K562 (cell line): ENCODE results near the gene UNC13A. TPM values are rescaled to one million over a fixed set of nuclear protein-coding genes. Genes with fewer than 3 reads are reported as not detected.

ENCODE experiments used
- ATAC-seq: fragments of 200-7000 bp; cut with Tn5 transposase; 3 replicates; pipeline ENCODE4 v1.9.1; 2020; ENCODE audit warnings: moderate library complexity
- BruUV-seq: library from RNA; stranded (reverse); fragments of 400-500 nt; replicated peaks from 2 replicates; lab custom pipeline; 2021; lab: Mats Ljungman, UMichigan
- CTCF ChIA-PET: fragments of 300-600 bp; formaldehyde crosslinking; extraction: SDS; loops from one replicate; lab custom pipeline; 2021; ENCODE audit warnings: low intra/inter-chr PET ratio; lab: Yijun Ruan, JAX
- POLR2A ChIA-PET: fragments of 300-600, 350-650 bp; sonication (Branson Sonifier 250); formaldehyde crosslinking; extraction: SDS; loops from one replicate; lab custom pipeline; 2021; ENCODE audit warnings: antibody characterized with exemption, inconsistent platforms; lab: Yijun Ruan, JAX
- DNase-seq, 4 experiments: peaks; one replicate each; pipeline versions ENCODE4 v3.0.0 to v3.0.0-alpha.2; 2011 to 2018; ENCODE audit warnings: low spot score in 3 of 4, mixed read lengths in 3 of 4; ENCODE audit errors: extremely low read depth in 1 of 4
- FAIRE-seq: peaks from 2 replicates; lab custom pipeline; 2011; peaks lifted over from hg19 to GRCh38; lab: Jason Lieb, UNC
- H2AFZ ChIP-seq: 2 replicates; pipeline ENCODE4 v1.6.0; 2011; ENCODE audit warnings: low read depth, low read length, control low read depth, inconsistent platforms
- H3K27ac ChIP-seq: fragments of 200-600 bp; 3 replicates; pipeline ENCODE4 v1.8.0; 2011; ENCODE audit warnings: low read depth, mild to moderate bottlenecking, control low read depth, inconsistent platforms, low read length, moderate library complexity, mixed read lengths; ENCODE audit errors: extremely low read depth
- H3K27me3 ChIP-seq, 2 experiments: fragments of 300-600 bp in 1 of 2; 2 replicates in 1 of 2; 3 replicates in 1 of 2; pipeline versions ENCODE4 v1.6.0 to v1.8.0; 2011; ENCODE audit warnings: inconsistent platforms in 2 of 2, low read length in 2 of 2, mild to moderate bottlenecking in 1 of 2, mixed read lengths in 1 of 2, moderate library complexity in 1 of 2; ENCODE audit not compliant: control insufficient read depth in 2 of 2, insufficient read depth in 2 of 2
- H3K36me3 ChIP-seq: fragments of 300-600 bp; 3 replicates; pipeline ENCODE4 v1.8.0; 2011; ENCODE audit warnings: mild to moderate bottlenecking, low read length, inconsistent platforms; ENCODE audit not compliant: control insufficient read depth, insufficient read depth
- H3K4me1 ChIP-seq, 2 experiments: fragments of 200-600 bp in 1 of 2; replicated peaks in 1 of 2; 2 replicates in 1 of 2; 3 replicates in 1 of 2; pipeline versions ENCODE4 v1.5.1 to v1.8.0; 2011; ENCODE audit warnings: inconsistent platforms in 2 of 2, low read length in 2 of 2, mild to moderate bottlenecking in 1 of 2, mixed read lengths in 1 of 2, moderate library complexity in 1 of 2; ENCODE audit not compliant: control insufficient read depth in 2 of 2, insufficient read depth in 2 of 2
- H3K4me2 ChIP-seq: 2 replicates; pipeline ENCODE4 v1.6.1; 2011; ENCODE audit warnings: low read length, control low read depth, inconsistent platforms, mixed read lengths; ENCODE audit not compliant: insufficient read depth
- H3K4me3 ChIP-seq: fragments of 200-600 bp; sonication (generic), shearing (Covaris generic); 2 replicates; pipeline ENCODE4 v1.5.1; 2016; ENCODE audit warnings: control low read depth, inconsistent platforms
- H3K79me2 ChIP-seq: fragments of 200-600 bp; 3 replicates; pipeline ENCODE4 v1.8.0; 2011; ENCODE audit warnings: low read length, inconsistent platforms; ENCODE audit not compliant: control insufficient read depth, insufficient read depth
- H3K9ac ChIP-seq, 2 experiments: 2 replicates each; pipeline versions ENCODE4 v1.6.0 to v1.6.1; 2011; ENCODE audit warnings: low read depth in 2 of 2, low read length in 2 of 2, control low read depth in 1 of 2, inconsistent platforms in 1 of 2, mild to moderate bottlenecking in 1 of 2, mixed read lengths in 1 of 2; ENCODE audit not compliant: insufficient read depth in 1 of 2
- H3K9me1 ChIP-seq: one replicate; pipeline ENCODE4 v1.6.0; 2011; ENCODE audit warnings: inconsistent platforms, mild to moderate bottlenecking, low read length, moderate library complexity; ENCODE audit not compliant: control insufficient read depth, insufficient read depth
- H3K9me3 ChIP-seq: replicated peaks from 2 replicates; pipeline ENCODE4 v1.5.1; 2011; ENCODE audit warnings: low read depth, low read length, inconsistent platforms; ENCODE audit not compliant: control insufficient read depth, insufficient read depth
- H4K20me1 ChIP-seq: replicated peaks from 2 replicates; pipeline ENCODE4 v1.6.1; 2011; ENCODE audit warnings: low read length, inconsistent platforms, mixed read lengths; ENCODE audit not compliant: control insufficient read depth, insufficient read depth
- BRCA1 ChIP-seq, 2 experiments: fragments of 450-650 bp in 1 of 2; sonication (generic) in 1 of 2; formaldehyde crosslinking in 1 of 2; IDR thresholded peaks; 2 replicates each; pipeline versions ENCODE4 v1.5.0 to v1.6.1; 2017 to 2020; ENCODE audit warnings: mild to moderate bottlenecking in 1 of 2, missing genetic modification reagents in 1 of 2
- ELF4 ChIP-seq: fragments of 450-650 bp; formaldehyde crosslinking; IDR thresholded peaks from 2 replicates; pipeline ENCODE4 v1.4.0; 2022; ENCODE audit warnings: missing genetic modification characterization
- MAFG ChIP-seq: fragments of 450-650 bp; conservative IDR thresholded peaks from 2 replicates; pipeline ENCODE4 v1.6.1; 2016; ENCODE audit warnings: missing genetic modification characterization, missing compliant biosample characterization
- WGBS: fragments of 100-300 bp; shearing (Covaris generic); methylation state at CpG from one replicate; pipeline ENCODE4 v1.1.6; 2016; ENCODE audit warnings: low coverage, mixed read lengths; ENCODE audit not compliant: insufficient coverage; ENCODE audit errors: missing lambda C conversion rate; 5-methylcytosine and 5-hydroxymethylcytosine counted together
- in situ Hi-C: fragments of 300-500 bp; cut with MboI; formaldehyde crosslinking; loops from 4 replicates; pipeline ENCODE4 v1.15.0; 2018; ENCODE audit warnings: inconsistent platforms, mixed read lengths
- intact Hi-C: fragments of 100-400 bp; cut with micrococcal nuclease; formaldehyde crosslinking; loops from 2 replicates; pipeline ENCODE4 v1.14.2; 2022
- polyA plus RNA-seq, 8 experiments: library from polyadenylated mRNA; depleted of rRNA in 4 of 8; stranded (reverse) in 5 of 8; unstranded in 3 of 8; fragments of >200 nt; fragmentation: Nextera tagmentation in 2 of 8; fragmentation: Illumina TruSeq in 1 of 8; extraction: Ambion mirVana in 2 of 8; extraction: Trizol in 1 of 8; gene quantifications; 2 replicates each; pipeline versions ENCODE4 v1.2.1 to v1.2.3, GENCODE V29; 2011 to 2014; ENCODE audit warnings: inconsistent platforms in 1 of 8, missing spikeins in 1 of 8
- total RNA-seq, 7 experiments: library from RNA; depleted of rRNA in 6 of 7; stranded (reverse); fragments of >200 nt in 6 of 7; fragmentation: Illumina TruSeq in 2 of 7; extraction: Trizol in 2 of 7; gene quantifications; 2 replicates each; pipeline versions ENCODE4 v1.2.1 to v1.2.3, GENCODE V29; 2011 to 2021; ENCODE audit warnings: low replicate concordance in 1 of 7

Gene UNC13A
- total and polyA plus RNA-seq, 9 of the 15 experiments (the other 6 are each of a cell fraction or from before 2014, with no cell fraction given) = 0.03 to 1.0 (median 0.25) TPM

DNA sequence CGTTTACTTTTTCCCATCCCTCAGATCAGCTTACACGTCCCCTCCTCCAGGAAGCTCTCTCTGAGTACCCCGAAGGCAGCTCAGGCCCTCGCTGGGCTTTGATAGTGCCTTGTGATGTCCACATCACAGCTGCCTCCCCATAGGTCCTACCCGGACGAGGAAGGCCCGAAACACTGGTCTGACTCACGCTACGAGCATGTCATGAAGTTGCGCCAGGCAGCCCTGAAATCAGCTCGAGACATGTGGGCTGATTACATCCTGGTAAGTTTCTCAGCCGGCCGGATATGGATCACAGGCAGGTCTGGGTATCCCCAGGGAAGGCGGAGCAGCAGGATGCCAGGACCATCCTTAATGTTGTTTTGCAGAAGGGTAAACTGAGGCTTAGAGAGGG lies 128.0 kb downstream of the UNC13A start:
- Histone ChIP-seq H3K27me3 (no peaks in the 10 kb centered on the region), H2AFZ (no peak overlapping the region), H3K27ac (no peak overlapping the region), H3K9me1 (no peaks in the 10 kb centered on the region), H3K36me3 (peaks cover 66% of the 10 kb centered on the region), H3K9ac (no peak overlapping the region; a peak in 1 of 4 replicates), H3K4me2 (no peak overlapping the region), H4K20me1 (no peaks in the 10 kb centered on the region), H3K9me3 (no peaks in the 10 kb centered on the region), H3K4me1 (peaks cover 2 to 22% of the 10 kb centered on the region in 2 experiments; a peak in 3 of 5 replicates), H3K79me2 (peaks cover 37% of the 10 kb centered on the region), H3K4me3 (no peak overlapping the region)
- BruUV-seq = no TSS peak
- no peak for FAIRE-seq
- ChIA-PET CTCF (no interaction called here), POLR2A (interaction anchor here (0.6 kb wide), 1 partner anchor 19 kb away, joined by 4 read pairs; no protein-coding TSS in a partner anchor)
- 97% methylated on average over 10 of the region's 14 CpGs for WGBS
- in situ Hi-C loops = no loop called here
- ATAC-seq = no peak
- intact Hi-C loops = no loop called here
- TF ChIP-seq MAFG = no peak
- DNase-seq = no peak

GRCh38 chr19:17557466-17557865 lies 130.7 kb downstream of the UNC13A start:
- no TSS peak for BruUV-seq
- Histone ChIP-seq H3K27ac (no peak overlapping the region), H2AFZ (no peak overlapping the region), H3K27me3 (no peaks in the 10 kb centered on the region), H3K36me3 (peaks cover 47% of the 10 kb centered on the region), H3K9ac (no peak overlapping the region), H3K4me1 (peaks cover 10 to 38% of the 10 kb centered on the region in 2 experiments; a peak in 4 of 5 replicates), H3K4me2 (no peak overlapping the region), H3K9me3 (no peaks in the 10 kb centered on the region), H4K20me1 (no peaks in the 10 kb centered on the region), H3K9me1 (no peaks in the 10 kb centered on the region), H3K79me2 (peaks cover 33% of the 10 kb centered on the region), H3K4me3 (no peak overlapping the region)
- no peak for TF ChIP-seq ELF4 (CRISPR knock-in tag)
- no peak for TF ChIP-seq BRCA1 (IDR thresholded peaks at IDR 0.05)
- 0 out of 2 replicates have a peak, but pooled peaks have one; percentile 63 for TF ChIP-seq BRCA1 (CRISPR knock-in tag; IDR thresholded peaks at IDR 0.05)
- intact Hi-C loops (no loop called here), in situ Hi-C loops (no loop called here)
- ChIA-PET CTCF (no interaction called here), POLR2A (interaction anchor here (0.6 to 2.4 kb wide), 3 partner anchors 11 to 19 kb away, joined by 3 to 8 read pairs (median 4); no protein-coding TSS in a partner anchor)
- no peak for FAIRE-seq
- no peak for ATAC-seq
- 95% methylated on average over 9 of the region's 9 CpGs for WGBS
- DNase-seq = no peak
